Right hindlimb (tissue), 1 donor: ENCODE measurements around the gene EPS8.

Source experiments
- DNase-seq: peaks from one replicate; pipeline ENCODE4 v3.0.0-alpha.2; 2018

The EPS8 gene

DNA sequence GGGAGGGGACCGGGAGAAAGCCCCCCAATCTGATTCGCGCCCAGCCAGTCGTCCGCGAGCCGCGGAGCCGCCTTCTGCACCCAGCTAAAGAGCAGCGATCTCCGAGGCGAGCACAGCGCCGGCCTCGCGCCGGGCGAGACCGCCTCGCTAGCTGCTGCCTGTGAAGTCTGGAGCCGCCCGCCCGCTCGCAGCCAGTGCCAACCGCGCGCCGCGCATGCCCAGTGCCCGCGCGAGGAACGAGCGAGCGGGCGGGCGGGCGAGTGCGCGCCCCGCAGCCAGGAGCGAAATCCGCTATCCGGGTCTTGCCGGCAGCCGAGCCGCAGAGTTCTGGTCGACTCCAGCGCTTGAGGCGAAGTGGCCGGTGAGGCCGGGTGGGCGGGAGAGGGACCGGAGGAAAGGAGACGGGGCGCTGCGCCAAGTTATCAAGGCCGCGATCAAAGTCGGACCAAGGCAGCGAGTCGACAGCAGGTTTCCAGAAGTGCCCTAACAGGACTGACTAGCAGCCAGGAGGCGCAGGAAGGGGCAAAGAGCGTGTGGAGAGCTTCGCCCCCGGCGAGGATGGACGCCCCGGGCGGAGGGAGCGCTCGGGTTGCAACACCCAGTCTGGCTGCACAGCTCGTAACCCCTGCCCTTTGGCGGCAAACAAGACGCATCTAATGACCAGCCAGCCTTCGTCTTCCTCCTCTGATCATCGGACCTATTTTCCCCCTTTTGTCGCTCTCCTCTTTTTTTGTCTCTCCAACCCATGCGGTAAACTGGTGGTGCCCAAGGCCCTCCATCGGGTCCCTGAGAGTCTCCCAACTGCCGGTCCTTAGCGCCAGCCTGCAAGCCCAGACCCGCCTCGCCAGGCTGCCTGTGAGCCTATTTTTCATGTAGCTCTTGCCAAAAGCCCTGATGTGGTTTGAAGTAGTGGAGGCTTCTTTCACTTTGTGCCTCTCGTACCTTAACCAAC lies at the start of gene EPS8:
Gene EPS8 (minus strand): TSS at position 169 of the 952 bp plus-strand sequence. CDS start 106,437 bp downstream, outside the sequence.
- DNase-seq: peak; percentile 96

- peak; percentile 70 for DNase-seq
These were observed 48.1 kb upstream of the EPS8 start for GRCh38 chr12:15837141-15837790.

GRCh38 chr12:15834575-15834974 lies 45.4 kb upstream of the EPS8 start:
- DNase-seq: no peak

- no peak for DNase-seq
These were observed 42.3 kb upstream of the EPS8 start for GRCh38 chr12:15831315-15831978.

DNA sequence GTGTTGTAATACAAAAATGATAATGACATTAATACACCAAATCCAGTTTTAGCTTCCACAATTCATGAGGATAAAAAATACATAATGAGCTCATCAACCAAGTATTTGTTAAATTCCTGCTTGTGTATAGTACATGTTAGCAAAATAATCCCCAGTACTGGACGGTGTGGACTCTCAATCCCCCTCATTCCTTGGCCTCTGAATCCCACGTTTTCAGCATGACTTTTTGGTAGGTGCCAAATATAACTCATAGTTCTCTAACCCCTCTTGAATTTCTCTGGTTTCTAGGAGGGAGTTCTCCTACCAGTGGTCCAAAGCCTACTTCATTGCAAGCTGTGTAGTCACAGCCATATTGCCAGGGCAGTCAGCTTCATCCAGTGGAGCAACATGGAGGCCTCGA lies 41.4 kb upstream of the EPS8 start:
- DNase-seq: no peak

GRCh38 chr12:15829949-15830348 lies 40.8 kb upstream of the EPS8 start:
- no peak for DNase-seq

- DNase-seq: no peak
These were observed 40.1 kb upstream of the EPS8 start for GRCh38 chr12:15829255-15829654.

DNA sequence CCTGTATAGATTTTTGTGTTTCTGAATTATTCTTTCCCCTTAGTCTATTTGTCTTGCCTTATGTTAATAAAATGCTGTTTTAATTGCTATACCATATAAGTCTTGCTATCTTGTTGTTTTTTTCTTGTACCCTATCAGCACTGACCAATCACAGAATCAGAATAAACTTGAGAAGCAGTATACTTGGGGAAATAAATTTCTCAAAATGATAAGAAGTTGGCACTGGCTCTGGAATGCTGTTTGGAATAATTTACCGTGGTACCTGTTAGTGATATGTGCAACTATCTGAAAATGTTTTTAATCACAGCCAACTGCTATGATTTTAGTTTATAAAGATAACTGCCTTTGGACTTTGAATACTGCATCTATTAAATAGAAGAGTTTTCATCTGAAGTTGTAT lies 37.9 kb upstream of the EPS8 start:
- no peak for DNase-seq

DNA sequence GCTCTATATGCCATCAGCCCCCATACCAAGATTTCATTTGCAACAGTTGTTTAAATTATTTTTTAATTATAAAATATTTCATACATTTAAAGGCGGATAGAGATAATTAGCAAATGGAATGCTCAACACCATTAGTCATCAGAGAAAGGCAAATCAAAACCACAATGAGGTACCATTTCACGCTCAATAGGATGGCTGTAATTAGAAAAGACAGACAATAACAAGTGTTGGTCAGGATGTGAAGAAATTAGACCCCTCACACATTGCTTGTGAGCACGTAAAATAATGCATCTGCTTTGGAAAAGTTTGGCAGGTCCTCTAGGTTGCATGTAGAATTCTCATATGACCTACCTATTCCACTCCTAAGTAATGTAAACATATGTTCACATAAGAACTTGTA lies 35.3 kb upstream of the EPS8 start:
- DNase-seq: no peak

DNA sequence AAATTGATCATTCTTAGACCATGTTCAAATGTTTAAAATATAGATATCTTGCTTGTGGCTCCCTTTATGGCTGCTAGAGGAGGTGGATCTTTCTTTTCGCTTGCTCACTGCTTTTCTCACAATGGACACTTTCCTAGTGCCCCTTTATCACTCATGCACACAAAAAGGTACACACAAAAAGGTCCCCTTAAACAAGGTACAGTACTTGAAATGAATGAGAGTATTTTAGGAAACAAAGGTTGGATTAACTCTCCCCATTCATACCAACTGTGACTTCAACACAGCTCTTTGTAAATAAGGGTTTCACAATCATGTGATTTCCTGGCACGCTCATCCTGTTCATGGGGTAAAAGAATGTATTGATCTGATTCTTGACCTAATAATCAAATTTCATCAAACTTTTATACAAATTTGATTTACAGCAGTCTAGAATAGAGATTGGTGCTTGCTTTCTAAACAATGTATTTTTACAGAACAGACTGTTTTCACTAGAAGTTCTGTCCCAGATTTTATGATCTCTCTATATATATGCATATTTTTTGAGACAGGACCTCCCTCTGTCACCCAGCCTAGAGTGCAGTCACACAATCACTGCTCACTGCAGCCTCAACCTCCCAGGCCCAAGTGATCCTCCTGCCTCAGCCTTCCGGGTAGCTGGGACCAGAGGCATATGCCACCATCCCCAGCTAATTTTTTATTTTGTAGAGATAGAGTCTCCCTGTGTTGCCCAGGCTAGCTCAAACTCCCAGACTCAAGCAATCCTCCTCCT lies 34.4 kb upstream of the EPS8 start:
- DNase-seq: no peak

DNA sequence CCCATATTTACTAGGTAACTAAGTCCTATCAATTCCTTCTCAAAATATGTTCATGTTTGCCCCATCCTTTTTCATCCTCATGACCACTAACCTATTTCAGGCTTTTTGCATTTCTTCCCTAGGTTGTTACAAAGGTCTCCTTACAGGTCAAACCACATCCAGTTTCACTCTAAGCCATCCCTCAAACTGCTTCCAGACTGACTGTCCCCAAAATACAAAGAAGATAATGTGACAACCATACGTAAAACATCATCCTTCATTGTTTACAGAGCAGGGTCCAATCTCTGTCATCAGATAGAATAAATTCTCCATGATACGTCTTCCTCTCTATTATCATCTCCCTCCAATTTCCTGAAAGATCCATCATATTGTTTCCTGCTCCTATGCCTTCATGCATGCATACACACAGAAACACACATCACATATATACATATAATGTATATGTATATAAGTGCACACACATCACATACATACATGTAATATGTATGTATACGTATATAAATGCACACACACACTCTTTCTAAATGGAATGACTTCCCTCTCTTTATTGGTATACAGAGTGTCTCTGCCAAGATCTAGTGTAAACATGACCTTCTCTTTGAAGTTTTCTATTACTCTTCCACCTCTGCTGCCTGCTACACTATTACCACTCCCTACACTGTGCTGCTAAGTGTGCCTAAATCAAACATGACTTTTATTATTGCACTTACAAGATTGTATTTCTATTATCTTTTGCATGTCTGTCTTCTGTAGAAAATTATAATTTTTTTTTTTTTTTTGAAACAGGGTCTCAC lies 30.7 kb upstream of the EPS8 start:
- DNase-seq: no peak

DNA sequence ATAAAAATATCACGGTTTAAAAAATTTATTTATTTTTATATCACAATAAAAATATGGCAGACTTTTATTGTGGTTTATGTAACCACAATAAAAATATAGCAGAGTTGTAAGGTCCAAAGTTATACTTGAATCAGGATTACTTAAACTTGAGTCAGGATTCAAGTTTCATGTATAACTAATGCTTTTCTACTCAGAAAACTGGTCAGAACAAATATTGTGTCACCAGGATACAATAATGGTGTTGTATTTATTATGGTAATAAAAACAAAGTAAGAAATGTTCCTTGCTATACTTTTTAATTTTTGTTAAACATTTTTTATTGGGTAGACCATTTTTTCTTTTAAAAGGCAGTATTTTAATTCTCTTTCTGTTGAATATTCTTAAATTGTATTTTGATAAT lies 29.2 kb upstream of the EPS8 start:
- DNase-seq: no peak

DNA sequence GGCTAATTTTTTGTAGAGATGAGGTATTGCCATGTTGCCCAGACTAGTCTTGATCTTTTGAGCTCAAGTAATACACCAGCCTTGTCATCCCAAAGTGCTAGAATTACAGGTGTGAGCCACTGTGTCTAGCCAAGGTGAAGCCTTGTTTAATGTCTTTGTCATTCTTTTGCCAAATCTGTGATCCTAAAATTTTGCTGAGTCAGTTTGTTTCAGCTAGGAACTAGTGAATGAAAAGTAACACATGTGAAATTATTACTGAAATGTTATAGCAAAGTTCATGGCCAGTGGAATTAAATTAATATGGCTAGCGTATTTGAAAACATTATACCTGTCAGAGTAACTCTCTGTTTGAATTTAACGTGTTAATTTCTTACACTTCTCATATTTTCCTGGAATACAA lies 26.5 kb upstream of the EPS8 start:
- no peak for DNase-seq

- DNase-seq: peak; percentile 80
These were observed 22.3 kb upstream of the EPS8 start for GRCh38 chr12:15811214-15812127.

- DNase-seq: no peak
These were observed 19.5 kb upstream of the EPS8 start for GRCh38 chr12:15808652-15809051.

GRCh38 chr12:15808250-15808649 lies 19.1 kb upstream of the EPS8 start:
- DNase-seq: no peak

DNA sequence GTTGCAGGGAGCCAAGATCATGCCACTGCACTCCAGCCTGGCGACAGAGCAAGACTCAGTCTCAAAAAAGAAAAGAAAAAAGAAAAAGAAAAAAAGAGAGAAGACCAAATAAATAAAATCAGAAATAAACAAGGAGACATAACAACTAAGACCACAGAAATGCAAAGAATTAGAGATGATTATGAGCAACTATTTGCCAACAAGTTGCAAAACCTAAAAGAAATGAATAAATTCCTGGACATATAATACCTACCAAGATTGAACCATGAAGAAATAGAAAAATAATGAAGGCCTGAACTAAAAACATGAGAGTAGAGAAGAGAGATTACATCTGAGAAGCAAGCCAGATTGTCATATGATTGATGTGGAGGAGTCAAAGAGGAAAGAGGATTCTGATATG lies 17.6 kb upstream of the EPS8 start:
- DNase-seq: no peak

DNA sequence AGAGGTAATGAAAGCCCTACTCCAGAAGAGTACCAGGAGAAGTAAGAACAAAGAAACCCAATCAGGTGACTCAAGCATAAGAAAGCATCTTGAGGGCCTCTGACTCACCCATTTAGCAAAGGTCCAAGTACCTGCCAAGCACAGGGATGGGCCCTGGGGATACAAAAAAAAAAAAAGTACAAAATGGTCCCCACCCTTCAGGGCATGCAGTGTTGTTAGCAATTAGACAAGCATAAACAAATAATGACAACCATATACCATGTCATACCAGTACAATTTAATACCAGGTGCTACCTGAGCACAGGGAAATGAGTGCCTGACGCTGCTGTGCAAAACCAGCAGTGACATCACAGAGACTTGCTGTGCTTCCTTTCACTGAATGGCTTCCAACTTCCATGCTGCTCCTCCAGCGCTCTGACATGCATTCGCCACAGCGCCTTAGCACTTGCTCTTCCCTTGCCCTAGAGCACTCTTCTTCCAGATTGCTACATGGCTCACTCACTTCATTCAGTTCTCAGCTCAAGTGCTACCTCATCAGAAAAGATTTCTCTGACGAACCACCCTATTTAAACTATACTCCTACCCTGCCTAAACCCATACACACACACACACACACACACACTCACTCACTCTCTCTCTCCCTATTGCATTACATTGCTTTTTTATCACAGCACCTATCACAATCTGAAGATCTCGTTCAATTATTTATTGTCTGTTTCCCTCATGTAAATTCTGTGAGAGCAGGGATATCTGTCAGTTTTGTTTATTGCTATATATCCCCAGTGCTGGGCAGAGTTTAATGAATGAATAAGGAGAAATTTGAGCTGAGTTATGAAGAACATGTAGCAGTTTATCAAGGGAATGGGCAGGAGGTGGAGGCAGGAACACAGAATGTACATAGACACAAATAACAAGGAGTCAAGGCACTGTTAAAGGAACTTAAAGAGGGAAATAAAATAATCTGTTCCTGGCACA lies 12.9 kb upstream of the EPS8 start:
- DNase-seq: no peak

- no peak for DNase-seq
These were observed 11.1 kb upstream of the EPS8 start for GRCh38 chr12:15800278-15800677.

DNA sequence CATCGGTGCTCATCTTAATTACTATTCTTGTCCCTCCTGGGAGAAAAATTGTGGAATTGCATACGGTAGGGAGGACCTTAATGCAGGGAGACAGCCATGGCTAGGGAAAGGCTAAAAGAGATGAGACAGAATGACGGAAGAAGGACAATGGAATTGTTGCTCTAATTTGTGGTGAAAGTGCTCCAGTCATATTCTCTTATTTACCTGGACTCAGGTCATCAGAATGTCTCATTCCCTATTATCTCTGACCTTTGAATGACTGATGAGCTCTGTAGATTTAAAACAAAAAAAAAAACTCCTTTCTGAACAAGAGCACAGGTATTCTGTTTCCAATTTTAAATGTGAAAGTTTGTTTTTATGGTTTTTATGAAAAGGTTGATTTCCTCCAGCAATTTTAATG lies 8.6 kb upstream of the EPS8 start:
- no peak for DNase-seq
